ENCODE data around the gene CNTN5. TPM values are rescaled to one million over a fixed set of nuclear protein-coding genes. Genes with fewer than 3 reads are reported as not detected.

Gene CNTN5
- total RNA-seq, 4 donors from 2014 or later: 0.16 TPM; not detected in 3

GRCh38 chr11:99410636-99411035 is 389.9 kb downstream of the CNTN5 start:
- no peak overlapping the region for H3K27ac ChIP-seq
- no peak for DNase-seq
- TF ChIP-seq CTCF (IDR thresholded peaks at IDR 0.05 in 4 of 5, conservative IDR thresholded peaks at IDR 0.05 in 1 of 5): no peak
- no peak for TF ChIP-seq POLR2A (IDR thresholded peaks at IDR 0.05)
- in situ Hi-C loops (cut with MboI; ENCODE audit: low sequenced_read_pairs in 4 of 4): no loop called here
- H3K36me3 ChIP-seq: no peaks in the 10 kb centered on the region
- H3K9me3 ChIP-seq: no peaks in the 10 kb centered on the region
- intact Hi-C loops (cut with DNase I; ENCODE audit: low total_unique reads): no loop called here
- H3K27me3 ChIP-seq: no peaks in the 10 kb centered on the region
- ATAC-seq: no peak
- peaks cover 0 to 7% of the 10 kb centered on the region in 2 donors for H3K4me1 ChIP-seq
- no peak overlapping the region for H3K4me3 ChIP-seq

- ATAC-seq (no peak), DNase-seq (no peak)
- no peak overlapping the region for H3K4me3 ChIP-seq
- no peak for TF ChIP-seq CTCF (IDR thresholded peaks at IDR 0.05 in 4 of 5, conservative IDR thresholded peaks at IDR 0.05 in 1 of 5)
- TF ChIP-seq POLR2A (IDR thresholded peaks at IDR 0.05): no peak
- H3K27me3 ChIP-seq: no peaks in the 10 kb centered on the region
- no peaks in the 10 kb centered on the region for H3K36me3 ChIP-seq
- no peaks in the 10 kb centered on the region for H3K4me1 ChIP-seq
- intact Hi-C loops (cut with DNase I; ENCODE audit: low total_unique reads): no loop called here
- no peaks in the 10 kb centered on the region for H3K9me3 ChIP-seq
- in situ Hi-C loops (cut with MboI; ENCODE audit: low sequenced_read_pairs in 4 of 4): no loop called here
- H3K27ac ChIP-seq: no peak overlapping the region
These were observed 398.4 kb downstream of the CNTN5 start for GRCh38 chr11:99418927-99419720.

GRCh38 chr11:99419991-99420390 is 399.2 kb downstream of the CNTN5 start:
- Histone ChIP-seq H3K9me3 (no peaks in the 10 kb centered on the region), H3K36me3 (no peaks in the 10 kb centered on the region), H3K27ac (no peak overlapping the region), H3K4me3 (no peak overlapping the region), H3K4me1 (no peaks in the 10 kb centered on the region), H3K27me3 (no peaks in the 10 kb centered on the region)
- TF ChIP-seq POLR2A (IDR thresholded peaks at IDR 0.05) (no peak), CTCF (IDR thresholded peaks at IDR 0.05 in 4 of 5, conservative IDR thresholded peaks at IDR 0.05 in 1 of 5) (no peak)
- in situ Hi-C loops (cut with MboI; ENCODE audit: low sequenced_read_pairs in 4 of 4): no loop called here
- intact Hi-C loops (cut with DNase I; ENCODE audit: low total_unique reads): no loop called here
- DNase-seq (no peak), ATAC-seq (no peak)

GRCh38 chr11:99422581-99423427 is 402.1 kb downstream of the CNTN5 start:
- intact Hi-C loops (cut with DNase I; ENCODE audit: low total_unique reads) (no loop called here), in situ Hi-C loops (cut with MboI; ENCODE audit: low sequenced_read_pairs in 4 of 4) (no loop called here)
- Histone ChIP-seq H3K27ac (no peak overlapping the region), H3K4me1 (no peaks in the 10 kb centered on the region), H3K27me3 (no peaks in the 10 kb centered on the region), H3K4me3 (no peak overlapping the region), H3K9me3 (no peaks in the 10 kb centered on the region), H3K36me3 (no peaks in the 10 kb centered on the region)
- ATAC-seq: no peak
- no peak for TF ChIP-seq POLR2A (IDR thresholded peaks at IDR 0.05)
- no peak for TF ChIP-seq CTCF (IDR thresholded peaks at IDR 0.05 in 4 of 5, conservative IDR thresholded peaks at IDR 0.05 in 1 of 5)
- DNase-seq: no peak

Data from gastrocnemius medialis (tissue), 4 donors.